Fibroblast of villous mesenchyme (primary cell): ENCODE data around the gene ADSS1. TPM values are rescaled to one million over a fixed set of nuclear protein-coding genes. Genes with fewer than 3 reads are reported as not detected.
A peak's percentile ranks its signal among the peaks of the same experiment; 100 is the strongest.

Source experiments
- DNase-seq: peaks from one replicate; pipeline ENCODE4 v3.0.0-alpha.2; 2010; ENCODE audit warnings: low read depth
- H3K4me3 ChIP-seq: 2 replicates; pipeline ENCODE4 v1.5.1; 2011; ENCODE audit warnings: low read depth, mild to moderate bottlenecking, low read length
- total RNA-seq: library from RNA; depleted of rRNA; stranded (reverse); fragments of >200 nt; gene quantifications from 2 replicates; pipeline ENCODE4 v1.2.3, GENCODE V29; 2012
- TF ChIP-seq, protein P1 (sequence below): IDR thresholded peaks from 2 replicates; pipeline ENCODE4 v1.5.1; 2012; ENCODE audit warnings: low read depth, mild to moderate bottlenecking, low read length; ENCODE audit not compliant: insufficient read depth

Gene ADSS1
- total RNA-seq, 1 donor = 4.3 TPM

DNA sequence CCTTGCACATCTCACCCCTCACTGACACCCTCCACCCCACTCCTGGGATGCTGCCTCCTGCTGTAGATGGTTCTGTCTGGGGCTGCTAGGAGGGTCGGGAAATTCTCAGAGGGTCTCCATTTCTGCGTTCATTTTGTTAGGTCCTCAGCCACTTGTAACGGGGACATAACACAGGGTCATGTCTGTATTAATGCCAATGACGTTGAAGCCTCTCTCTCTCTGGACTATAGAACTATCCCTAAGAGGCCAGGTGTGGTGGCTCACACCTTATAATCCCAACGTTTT lies 43.5 kb downstream of the ADSS1 start:
- no peak overlapping the region for H3K4me3 ChIP-seq
- DNase-seq = no peak
- TF ChIP-seq, protein P1, sequence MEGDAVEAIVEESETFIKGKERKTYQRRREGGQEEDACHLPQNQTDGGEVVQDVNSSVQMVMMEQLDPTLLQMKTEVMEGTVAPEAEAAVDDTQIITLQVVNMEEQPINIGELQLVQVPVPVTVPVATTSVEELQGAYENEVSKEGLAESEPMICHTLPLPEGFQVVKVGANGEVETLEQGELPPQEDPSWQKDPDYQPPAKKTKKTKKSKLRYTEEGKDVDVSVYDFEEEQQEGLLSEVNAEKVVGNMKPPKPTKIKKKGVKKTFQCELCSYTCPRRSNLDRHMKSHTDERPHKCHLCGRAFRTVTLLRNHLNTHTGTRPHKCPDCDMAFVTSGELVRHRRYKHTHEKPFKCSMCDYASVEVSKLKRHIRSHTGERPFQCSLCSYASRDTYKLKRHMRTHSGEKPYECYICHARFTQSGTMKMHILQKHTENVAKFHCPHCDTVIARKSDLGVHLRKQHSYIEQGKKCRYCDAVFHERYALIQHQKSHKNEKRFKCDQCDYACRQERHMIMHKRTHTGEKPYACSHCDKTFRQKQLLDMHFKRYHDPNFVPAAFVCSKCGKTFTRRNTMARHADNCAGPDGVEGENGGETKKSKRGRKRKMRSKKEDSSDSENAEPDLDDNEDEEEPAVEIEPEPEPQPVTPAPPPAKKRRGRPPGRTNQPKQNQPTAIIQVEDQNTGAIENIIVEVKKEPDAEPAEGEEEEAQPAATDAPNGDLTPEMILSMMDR = no peak

DNA sequence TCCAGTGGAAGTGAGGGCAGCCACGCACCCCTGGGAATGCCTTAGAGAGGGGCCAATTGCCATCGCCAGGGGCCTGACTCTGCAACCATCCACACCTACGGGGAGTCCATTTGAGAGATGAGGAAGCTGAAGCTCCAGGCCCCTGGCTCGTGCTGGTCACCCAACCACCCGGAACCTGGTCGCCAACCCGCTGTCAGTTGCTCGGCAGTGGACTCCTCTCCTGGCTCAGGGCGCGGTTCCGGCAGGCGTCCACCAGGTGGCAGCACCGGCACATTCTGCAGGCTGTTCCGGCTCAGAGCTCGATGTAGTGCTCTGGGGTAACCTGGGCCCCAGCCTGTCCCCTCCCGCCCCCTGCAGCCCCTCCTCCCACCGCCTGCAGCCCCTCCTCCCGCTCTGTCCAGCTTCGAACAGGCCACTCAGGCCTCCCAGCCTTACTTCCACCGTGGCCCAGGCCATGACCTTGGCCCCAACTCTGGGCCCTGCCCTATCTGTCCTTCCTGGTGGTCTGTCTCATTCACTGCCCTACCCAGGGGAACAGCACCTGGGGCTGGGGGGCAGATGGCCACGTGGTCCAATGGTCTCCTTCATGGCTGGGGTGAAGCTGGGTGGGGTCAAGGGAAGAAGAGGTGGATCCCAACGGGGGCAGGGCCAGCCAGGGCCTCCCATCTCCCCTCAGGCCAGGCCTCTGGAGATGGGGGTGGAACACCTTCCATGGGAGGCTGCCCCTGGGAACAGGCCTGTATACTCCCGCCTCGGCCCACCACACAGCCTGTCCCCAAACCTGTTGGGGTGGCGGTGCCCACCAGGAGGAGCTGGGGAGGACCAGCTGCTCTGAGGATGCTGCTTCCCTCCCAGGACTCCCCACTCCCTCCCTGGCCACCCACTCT lies 44.7 kb downstream of the ADSS1 start:
- DNase-seq = peak; percentile 81
- TF ChIP-seq, protein P1 = peak; percentile 76
- H3K4me3 ChIP-seq = no peak overlapping the region

DNA sequence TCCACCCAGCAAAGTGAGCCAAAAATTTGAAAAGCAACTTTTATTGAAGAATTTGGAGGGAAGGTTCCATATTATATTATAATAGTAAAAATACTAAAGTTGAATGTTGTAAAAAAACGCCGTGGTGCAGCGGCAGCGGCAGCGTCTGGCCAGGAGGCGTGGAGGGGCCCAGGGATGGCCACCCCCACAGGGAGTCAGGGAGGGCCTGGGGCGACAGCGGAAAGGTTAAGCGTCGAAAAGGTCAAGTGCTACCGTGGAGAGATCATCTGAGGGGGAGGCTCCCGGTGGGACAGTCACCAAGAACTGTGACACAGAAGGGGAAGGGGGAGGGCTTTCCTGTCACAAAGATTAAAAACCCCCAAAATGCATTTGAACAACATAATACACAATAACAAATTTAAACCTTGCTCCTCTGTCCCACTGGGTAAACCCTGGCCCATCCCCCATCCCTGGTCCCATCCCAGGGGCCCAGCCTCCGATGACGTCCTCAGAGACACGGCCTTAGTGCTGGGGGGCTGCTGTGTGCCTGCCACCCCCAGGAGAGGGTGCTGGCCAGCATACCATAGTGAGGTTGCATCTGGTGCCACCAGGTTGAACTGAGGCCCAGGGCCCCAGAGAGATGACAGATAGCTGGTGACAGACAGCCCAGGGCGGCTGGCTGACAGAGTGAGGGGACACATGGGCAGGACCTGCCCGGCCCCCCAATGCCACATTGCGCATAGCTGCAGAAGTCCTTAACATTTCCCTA lies 45.5 kb downstream of the ADSS1 start:
- TF ChIP-seq, protein P1 = no peak
- H3K4me3 ChIP-seq = no peak overlapping the region
- no peak for DNase-seq

DNA sequence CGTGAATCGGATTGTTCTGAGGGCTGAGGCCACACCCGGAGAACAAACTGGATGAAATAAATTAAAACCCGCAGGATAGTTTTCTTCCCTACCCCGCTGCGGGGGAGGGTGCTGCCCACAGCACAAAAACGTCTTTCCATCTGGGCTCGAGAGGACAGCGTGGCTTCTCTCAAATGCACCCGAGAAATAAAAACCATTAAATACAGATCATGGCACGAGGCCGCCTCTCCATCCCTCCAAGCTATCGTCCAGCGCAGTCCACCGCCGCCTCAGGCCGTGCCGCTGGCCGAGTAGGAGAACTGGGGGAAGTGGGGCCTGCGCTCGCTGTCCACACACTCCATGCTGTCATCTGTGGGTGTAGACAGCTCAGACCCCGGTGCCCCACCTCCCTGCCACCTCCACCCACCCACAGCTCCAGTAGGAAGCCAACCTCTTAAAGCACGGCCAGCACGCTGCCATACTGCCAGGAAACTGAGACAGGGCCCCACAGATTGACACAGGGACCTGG lies 46.1 kb downstream of the ADSS1 start:
- DNase-seq = no peak
- no peak overlapping the region for H3K4me3 ChIP-seq
- TF ChIP-seq, protein P1 = no peak

DNA sequence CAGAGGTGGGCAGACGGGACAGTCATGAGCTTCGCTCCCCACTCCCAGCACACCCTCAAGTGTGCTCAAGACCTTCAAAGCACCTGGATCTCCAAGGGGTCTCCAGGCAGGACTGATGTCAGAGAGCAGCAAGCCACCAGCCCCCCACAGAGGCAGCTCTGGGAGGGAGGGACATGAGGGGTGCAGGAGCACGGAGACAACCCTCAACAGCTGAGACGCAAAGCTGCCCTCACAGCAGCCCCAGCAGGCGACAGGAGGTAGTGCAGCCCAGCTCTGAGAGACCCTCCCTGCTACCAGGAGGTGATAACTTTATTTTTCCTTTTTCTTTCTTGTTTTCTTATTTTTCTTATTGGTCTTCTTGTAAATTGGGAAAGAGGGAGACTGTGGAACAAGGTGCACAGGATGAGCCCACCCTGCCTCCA lies 46.8 kb downstream of the ADSS1 start:
- no peak for DNase-seq
- TF ChIP-seq, protein P1 = peak; percentile 55
- H3K4me3 ChIP-seq = no peak overlapping the region

DNA sequence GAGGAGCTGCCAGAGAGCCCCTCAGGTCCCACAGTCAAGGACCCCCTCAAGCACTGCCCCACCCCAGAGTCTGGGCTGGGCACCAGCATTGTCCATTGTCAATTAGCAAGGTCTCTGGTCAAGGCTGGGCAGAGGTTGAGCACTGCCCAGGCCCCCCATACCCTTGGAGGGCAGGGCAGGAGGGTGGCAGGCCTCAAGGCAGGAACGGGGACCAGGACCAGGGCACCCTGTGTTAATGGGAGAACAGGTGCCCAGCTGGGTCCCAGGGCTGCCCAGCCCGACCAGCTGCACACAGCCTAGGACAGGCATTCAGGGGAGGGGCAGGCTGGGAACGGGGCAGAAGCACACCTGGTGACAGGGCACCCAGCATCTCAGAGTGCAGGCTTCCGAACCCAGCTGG lies 47.3 kb downstream of the ADSS1 start:
- DNase-seq = no peak
- TF ChIP-seq, protein P1 = no peak
- no peak overlapping the region for H3K4me3 ChIP-seq
